ENCODE data around the gene CHCHD3.

Gene CHCHD3

GRCh38 chr7:133076142-133076541 is 5.7 kb downstream of the CHCHD3 start:
- no peak for DNase-seq

- DNase-seq = no peak
These were observed 10.4 kb downstream of the CHCHD3 start for GRCh38 chr7:133071506-133071905.

DNA sequence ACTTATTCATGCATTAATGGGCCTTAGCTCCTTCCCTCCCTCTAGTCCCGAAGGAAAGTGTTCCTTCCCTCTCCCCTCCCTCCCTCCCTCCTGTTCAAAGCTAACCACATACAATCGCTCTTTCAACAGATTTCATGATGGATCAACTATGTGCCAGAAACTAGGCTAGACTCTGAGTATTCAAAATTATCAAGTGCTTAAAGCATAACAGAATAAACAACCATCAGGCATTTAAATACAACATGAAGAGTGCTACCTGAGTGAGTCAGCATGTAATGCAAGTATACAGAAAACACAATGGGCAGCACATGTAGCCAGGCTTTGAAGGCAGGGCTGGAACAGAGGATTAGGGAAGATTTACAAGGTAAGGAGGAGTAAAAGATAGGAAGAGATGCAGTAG is 11.3 kb downstream of the CHCHD3 start:
- no peak for DNase-seq

DNA sequence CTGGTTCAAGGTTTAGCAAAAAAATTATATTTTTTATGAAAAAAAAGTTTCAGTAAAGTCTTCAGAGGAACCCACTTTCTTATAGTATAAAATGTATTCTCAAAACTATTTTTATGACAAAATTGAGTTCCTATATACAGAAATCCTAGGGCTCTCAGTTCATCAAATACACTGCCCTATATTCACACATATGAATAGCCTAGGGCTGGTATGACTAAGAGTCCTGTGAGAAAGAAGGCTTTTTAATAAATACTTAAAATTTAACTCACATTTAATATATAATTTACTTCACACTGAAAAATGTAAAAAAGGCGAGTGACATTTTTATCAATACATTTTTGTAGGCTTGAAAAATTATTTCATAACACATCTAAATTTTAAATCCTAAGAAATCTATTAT is 16.6 kb downstream of the CHCHD3 start:
- DNase-seq = no peak

DNA sequence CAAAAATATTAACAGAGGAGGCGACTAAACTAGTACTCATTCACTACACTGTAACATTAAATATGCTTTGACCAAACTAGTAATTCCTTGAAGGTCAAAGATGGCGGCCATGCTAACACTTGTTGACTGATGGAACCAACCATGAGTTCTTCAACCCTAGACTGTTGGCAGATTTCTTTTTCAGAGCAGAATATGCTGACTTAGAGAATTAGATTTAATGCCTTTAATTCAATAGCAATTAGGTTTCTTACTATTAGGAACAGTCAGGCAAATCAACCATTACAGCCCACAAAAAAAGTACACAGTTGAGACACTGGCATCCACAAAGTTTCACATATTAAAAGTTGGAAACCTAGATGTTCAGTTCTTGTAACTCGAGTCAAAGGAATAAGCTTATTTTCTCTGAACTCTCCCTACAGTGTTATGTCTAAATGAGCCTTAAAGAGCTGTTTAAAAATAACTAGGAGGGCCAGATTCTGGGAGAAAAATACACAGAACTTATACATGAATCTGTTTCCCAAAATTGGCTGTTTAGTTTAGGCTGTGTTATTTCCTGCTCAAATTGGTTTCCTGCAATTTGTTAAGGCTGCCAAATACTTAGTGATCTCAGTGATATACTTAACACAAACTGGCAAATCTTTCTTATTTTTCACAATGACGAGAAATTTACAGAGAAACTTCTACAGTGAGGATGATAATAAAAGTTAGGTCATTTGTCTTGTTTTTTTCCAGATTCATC is 17.6 kb downstream of the CHCHD3 start:
- DNase-seq = no peak

- no peak for DNase-seq
These were observed 20.1 kb downstream of the CHCHD3 start for GRCh38 chr7:133061792-133062191.

GRCh38 chr7:133061357-133061756 is 20.5 kb downstream of the CHCHD3 start:
- DNase-seq = peak; percentile 37

GRCh38 chr7:133060004-133060403 is 21.9 kb downstream of the CHCHD3 start:
- no peak for DNase-seq

- no peak for DNase-seq
These were observed 22.6 kb downstream of the CHCHD3 start for GRCh38 chr7:133059263-133059662.

DNA sequence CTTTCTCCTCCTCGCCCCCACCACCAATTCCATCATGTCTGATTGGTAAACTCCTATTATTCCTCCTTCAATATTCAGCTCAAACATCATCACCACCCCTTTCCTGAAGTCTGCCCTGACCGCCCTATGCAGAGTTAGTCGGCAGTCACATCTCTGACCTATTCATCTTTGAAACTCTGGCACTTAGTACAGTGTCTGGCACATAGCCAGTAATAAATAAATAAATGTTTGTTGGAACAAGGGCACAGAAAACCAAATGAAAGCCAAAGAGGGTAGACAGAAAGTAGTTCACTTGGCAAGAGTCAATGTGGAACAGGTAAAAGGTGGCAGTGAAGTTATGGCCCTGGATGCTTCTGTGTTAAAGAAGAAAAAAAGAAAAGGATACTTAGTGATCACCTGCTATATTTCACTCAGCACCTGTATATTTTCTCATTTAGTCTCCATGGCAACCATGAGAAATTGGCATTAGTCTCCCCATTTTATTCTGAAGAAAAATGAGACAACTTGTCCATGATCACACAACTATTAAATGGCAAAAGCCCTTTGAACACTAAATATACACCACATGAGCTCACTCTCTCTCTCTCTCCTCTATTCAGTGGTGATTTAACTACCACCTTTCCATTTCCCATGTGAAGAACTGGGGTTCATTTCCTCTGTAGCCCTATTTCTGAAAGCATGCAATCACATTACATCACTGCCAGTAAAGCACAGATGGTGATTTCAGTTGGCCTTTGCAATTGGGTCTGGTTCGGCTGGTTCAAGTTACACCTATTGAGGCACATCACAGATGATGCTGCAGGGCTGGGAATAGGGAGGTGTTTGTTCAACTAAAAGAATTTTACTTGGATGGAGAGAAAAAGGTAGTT is 25.3 kb downstream of the CHCHD3 start:
- no peak for DNase-seq

DNA sequence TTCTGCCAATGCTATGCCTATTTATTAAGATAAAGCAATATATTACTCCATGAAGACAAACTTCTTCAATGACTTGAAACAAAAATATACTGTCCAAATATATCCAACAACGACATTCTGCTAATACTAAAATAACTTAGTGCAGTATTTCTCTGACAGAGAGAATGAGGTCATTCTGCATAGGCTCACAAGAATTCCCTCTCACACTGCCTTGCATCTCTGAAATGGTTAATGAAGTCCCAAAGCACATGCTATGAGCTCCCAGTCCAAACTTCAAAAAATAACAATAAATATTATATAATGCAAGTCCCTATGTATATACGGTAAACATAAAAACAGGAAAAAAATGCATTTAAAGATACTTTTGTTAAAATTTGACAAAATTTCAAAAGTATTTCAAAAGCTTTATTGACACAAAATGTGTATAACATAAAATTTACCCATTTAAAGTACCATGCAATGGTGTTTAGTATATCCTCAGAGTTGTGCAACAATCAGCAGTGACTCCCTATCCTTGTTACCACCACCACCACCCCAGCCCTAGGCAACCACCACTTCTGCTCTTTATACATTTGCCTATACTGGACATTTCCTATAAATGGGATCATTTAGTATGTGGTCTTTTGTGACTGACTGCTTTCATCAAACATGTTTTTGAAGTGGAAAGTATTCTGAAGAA is 27.6 kb downstream of the CHCHD3 start:
- no peak for DNase-seq

DNA sequence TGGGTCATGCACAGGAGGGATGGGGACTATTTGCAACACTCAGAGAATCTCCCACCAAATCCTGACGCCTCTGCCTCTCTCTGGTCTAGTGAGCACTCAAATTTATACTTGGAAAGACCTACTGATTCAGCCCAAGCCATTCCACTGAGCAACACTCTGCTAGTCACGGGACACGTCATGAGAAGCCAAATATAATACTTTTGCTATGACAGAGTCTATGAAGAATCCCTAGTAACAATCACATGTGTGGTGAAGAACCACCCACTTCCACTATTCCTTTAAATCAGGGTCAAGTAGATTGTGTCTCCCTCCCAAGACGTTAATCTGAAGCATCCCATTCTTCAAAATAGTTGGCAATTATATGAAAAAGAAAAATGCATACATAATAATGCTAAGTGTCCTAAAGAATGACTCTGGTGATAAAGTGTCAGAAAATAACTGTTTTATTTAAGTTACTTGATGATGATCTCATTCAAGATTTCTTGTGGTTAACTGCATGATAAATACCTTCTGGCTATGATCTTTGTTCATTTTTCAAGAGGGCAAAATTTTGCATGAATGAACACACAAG is 28.5 kb downstream of the CHCHD3 start:
- DNase-seq = no peak

DNA sequence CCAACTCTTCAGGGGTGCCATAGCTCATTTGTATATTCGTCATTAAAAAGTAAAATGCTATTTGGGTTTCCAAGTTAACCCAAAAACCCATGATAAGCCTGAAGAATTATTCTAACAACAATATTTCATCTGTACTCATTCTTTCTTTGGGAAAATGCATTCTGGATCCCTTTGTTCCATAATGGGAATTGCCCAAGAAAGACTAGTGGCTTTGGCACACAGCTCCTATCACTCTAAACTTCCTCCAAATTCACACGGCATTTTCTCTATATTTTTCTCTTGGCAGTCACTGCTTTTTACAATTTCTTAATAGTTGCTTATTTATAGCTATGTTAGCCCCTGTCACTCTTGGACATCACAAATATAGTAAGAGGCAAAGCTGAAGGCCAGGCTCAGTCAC is 29.1 kb downstream of the CHCHD3 start:
- DNase-seq = no peak

DNA sequence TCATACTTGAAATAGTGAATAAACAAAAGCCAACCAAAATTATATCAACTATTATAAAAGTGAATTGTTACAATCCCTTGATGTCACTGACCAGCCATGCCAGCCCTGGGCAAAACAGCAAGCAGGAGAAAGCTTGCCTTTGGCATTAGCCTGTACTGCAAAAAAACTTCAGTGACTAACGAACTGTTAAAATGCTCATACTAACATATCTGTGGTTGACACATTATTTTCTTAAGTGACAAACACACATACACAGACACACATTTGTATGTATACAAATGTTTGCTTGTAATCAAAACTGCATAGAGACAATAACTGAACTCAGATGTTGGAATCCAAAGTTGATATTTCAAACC is 29.5 kb downstream of the CHCHD3 start:
- DNase-seq = no peak

- DNase-seq = no peak
These were observed 30.0 kb downstream of the CHCHD3 start for GRCh38 chr7:133051719-133052400.

DNA sequence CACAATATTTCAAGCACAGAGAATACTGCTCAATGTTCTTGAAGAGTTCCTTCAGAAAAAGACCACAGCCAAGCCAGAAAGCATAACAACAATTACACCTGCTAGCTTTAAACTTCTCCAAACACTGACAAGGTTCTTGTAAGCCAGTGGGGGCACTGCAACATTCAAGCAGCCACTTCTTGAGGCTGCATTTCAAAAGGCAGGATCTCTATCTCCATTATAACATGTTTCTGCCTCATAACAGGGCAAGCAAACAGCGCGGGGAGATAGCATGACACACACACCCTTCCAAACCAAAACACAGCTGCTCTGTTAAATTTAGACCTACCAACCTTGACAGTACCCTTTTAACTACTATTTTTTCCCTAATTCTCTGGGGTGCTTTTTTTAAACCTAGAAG is 30.8 kb downstream of the CHCHD3 start:
- DNase-seq = no peak

- DNase-seq = no peak
These were observed 31.5 kb downstream of the CHCHD3 start for GRCh38 chr7:133050200-133050995.

GRCh38 chr7:133048589-133048988 is 33.3 kb downstream of the CHCHD3 start:
- DNase-seq = no peak

DNA sequence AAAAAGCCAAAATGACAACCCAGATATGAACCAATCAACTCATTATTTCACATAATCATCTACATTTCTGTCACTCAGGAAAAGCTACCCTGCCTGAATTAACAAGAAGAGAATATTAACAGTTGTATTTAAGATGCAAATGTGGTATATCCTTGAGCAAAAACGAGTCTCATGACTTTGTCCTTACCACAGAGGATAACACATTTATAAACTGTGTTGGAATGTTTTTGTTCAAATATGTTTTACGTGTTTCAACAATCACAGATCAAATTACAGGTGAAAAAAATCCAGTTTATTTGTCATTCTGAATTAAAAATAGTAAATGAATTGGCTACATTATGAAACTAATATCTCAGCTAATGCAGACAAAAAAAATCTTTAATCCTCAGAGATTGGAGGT is 34.6 kb downstream of the CHCHD3 start:
- no peak for DNase-seq

GRCh38 chr7:133044722-133045473 is 37.0 kb downstream of the CHCHD3 start:
- no peak for DNase-seq

GRCh38 chr7:133040674-133041073 is 41.2 kb downstream of the CHCHD3 start:
- DNase-seq = no peak

Data from NCI-H2081 treated with DMSO at 0.1 percent for 48 hours (cell line).